ENCODE data around the gene ASCL4.

DNA sequence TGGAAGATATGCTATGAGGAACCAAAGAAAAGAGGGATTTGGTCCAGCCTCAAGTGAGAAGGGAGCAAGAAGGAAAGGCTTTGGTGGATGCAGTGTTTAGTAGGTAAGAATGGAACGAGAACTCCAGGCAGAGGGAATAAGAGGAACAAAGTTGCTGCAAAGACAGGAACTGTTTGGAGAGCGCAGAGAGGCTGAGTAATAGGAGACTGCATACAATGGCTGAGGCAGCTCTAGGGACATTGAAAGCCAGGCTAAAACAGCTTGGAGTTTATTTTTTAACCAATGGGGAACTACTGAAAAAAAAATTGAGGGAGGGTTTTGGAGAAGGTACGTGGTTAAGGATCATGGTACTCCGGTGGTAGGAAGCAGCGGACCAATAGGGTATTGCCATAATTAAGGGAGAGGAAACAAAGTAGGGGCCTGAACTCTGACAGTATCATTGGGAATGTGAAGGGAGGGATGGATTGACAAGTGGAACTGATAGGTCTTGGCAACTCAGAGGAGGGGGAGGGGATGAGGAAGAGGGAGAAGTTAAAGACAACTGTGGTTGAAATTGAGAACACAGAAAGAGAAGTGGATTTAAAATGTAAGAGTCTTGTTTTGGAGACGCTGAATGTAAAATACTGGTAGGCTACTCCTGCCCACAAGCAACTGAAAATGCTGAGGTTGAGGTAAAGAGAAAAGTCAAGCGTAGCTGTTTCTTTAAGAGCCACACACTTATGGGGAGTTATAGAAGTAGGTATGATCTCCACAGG lies 4.8 kb downstream of the ASCL4 start:
- TF ChIP-seq CTCF (conservative IDR thresholded peaks at IDR 0.05 in 1 of 2, IDR thresholded peaks at IDR 0.05 in 1 of 2; ENCODE audit: low read depth in 1 of 2, low read length in 2 of 2) (no peak), EZH2 (IDR thresholded peaks at IDR 0.05; ENCODE audit: low read length, missing control alignments) (no peak)
